HepG2 (cell line): Measurements from ENCODE around the gene DCP1B. TPM values are rescaled to one million over a fixed set of nuclear protein-coding genes. Genes with fewer than 3 reads are reported as not detected.

Experiments
- CBFB ChIP-seq: sonication (generic); formaldehyde crosslinking; IDR thresholded peaks from 2 replicates; pipeline ENCODE4 v1.4.0; 2020; ENCODE audit warnings: missing genetic modification reagents
- CBX1 ChIP-seq: IDR thresholded peaks from one replicate; pipeline ENCODE4 v1.6.1; 2016; ENCODE audit warnings: antibody characterized with exemption, low read depth
- FOSL2 ChIP-seq: sonication (generic); formaldehyde crosslinking; IDR thresholded peaks from 2 replicates; pipeline ENCODE4 v1.4.0; 2020; ENCODE audit warnings: missing genetic modification reagents
- HNF4G ChIP-seq, 2 experiments: sonication (generic) in 1 of 2; formaldehyde crosslinking in 1 of 2; IDR thresholded peaks; 2 replicates each; pipeline versions ENCODE4 v1.4.0 to v1.6.1; 2011 to 2020; ENCODE audit warnings: borderline replicate concordance in 2 of 2, low read depth in 2 of 2, mild to moderate bottlenecking in 2 of 2, low read length in 1 of 2, missing genetic modification reagents in 1 of 2, moderate library complexity in 1 of 2
- NFYB ChIP-seq: sonication (generic); formaldehyde crosslinking; IDR thresholded peaks from 2 replicates; pipeline ENCODE4 v1.4.0; 2020; ENCODE audit warnings: missing genetic modification reagents
- THAP11 ChIP-seq: IDR thresholded peaks from 2 replicates; pipeline ENCODE4 v1.6.1; 2016; ENCODE audit warnings: missing biosample characterization, missing genetic modification reagents
- TOPORS ChIP-seq: sonication (generic); formaldehyde crosslinking; IDR thresholded peaks from 2 replicates; pipeline ENCODE4 v1.8.0; 2023; ENCODE audit warnings: mild to moderate bottlenecking, missing genetic modification reagents
- XRCC5 ChIP-seq: fragments of 200-400 bp; formaldehyde crosslinking; optimal IDR thresholded peaks from 2 replicates; pipeline ENCODE3; 2017; ENCODE audit warnings: mild to moderate bottlenecking, low read length
- ZNF343 ChIP-seq: sonication (generic); formaldehyde crosslinking; IDR thresholded peaks from 2 replicates; pipeline ENCODE4 v1.4.0; 2020; ENCODE audit warnings: mild to moderate bottlenecking, missing genetic modification reagents
- ZNF589 ChIP-seq: sonication (generic); formaldehyde crosslinking; conservative IDR thresholded peaks from 2 replicates; pipeline ENCODE4 v1.8.0; 2022; ENCODE audit warnings: mild to moderate bottlenecking, moderate library complexity, missing genetic modification reagents
- ZNF670 ChIP-seq: sonication (generic); formaldehyde crosslinking; IDR thresholded peaks from 2 replicates; pipeline ENCODE4 v1.8.0; 2022; ENCODE audit warnings: mild to moderate bottlenecking, missing genetic modification reagents, borderline replicate concordance
- ZNF775 ChIP-seq: sonication (generic); formaldehyde crosslinking; IDR thresholded peaks from 2 replicates; pipeline ENCODE4 v1.4.0; 2020; ENCODE audit warnings: missing genetic modification reagents, mild to moderate bottlenecking, moderate library complexity, borderline replicate concordance
- polyA plus RNA-seq, 8 experiments: library from polyadenylated mRNA; depleted of rRNA in 3 of 8; stranded (reverse) in 7 of 8; unstranded in 1 of 8; fragments of >200 nt; fragmentation: Illumina TruSeq in 4 of 8; extraction: Trizol in 4 of 8; gene quantifications; 2 replicates each; pipeline versions ENCODE4 v1.2.1 to v1.2.3, GENCODE V29; 2011 to 2016; ENCODE audit warnings: low read depth in 4 of 8, missing spikeins in 1 of 8, mixed read lengths in 1 of 8; ENCODE audit not compliant: insufficient read depth in 1 of 8
- total RNA-seq, 5 experiments: library from RNA; depleted of rRNA; stranded (reverse); fragments of >200 nt; fragmentation: Illumina TruSeq; extraction: Trizol; gene quantifications; 2 replicates each; pipeline ENCODE4 v1.2.3, GENCODE V29; 2016; ENCODE audit warnings: low read depth in 1 of 5
- TF ChIP-seq, protein P1 (sequence below): sonication (generic); formaldehyde crosslinking; IDR thresholded peaks from 2 replicates; pipeline ENCODE4 v1.8.1; 2023; ENCODE audit warnings: mild to moderate bottlenecking, missing genetic modification reagents, borderline replicate concordance
- TF ChIP-seq, protein P2 (sequence below): sonication (generic); formaldehyde crosslinking; IDR thresholded peaks from 2 replicates; pipeline ENCODE4 v1.4.0; 2020; ENCODE audit warnings: missing genetic modification reagents
- TF ChIP-seq, protein P3 (sequence below): sonication (generic); formaldehyde crosslinking; conservative IDR thresholded peaks from 2 replicates; pipeline ENCODE4 v1.4.0; 2020; ENCODE audit warnings: missing genetic modification reagents
- TF ChIP-seq, protein P4 (sequence below): sonication (generic); formaldehyde crosslinking; IDR thresholded peaks from 2 replicates; pipeline ENCODE4 v1.5.1; 2020; ENCODE audit warnings: missing genetic modification reagents, mild to moderate bottlenecking, borderline replicate concordance
- TF ChIP-seq, protein P5 (sequence below): sonication (generic); formaldehyde crosslinking; IDR thresholded peaks from 2 replicates; pipeline ENCODE4 v1.5.0; 2020; ENCODE audit warnings: missing genetic modification reagents, mild to moderate bottlenecking, borderline replicate concordance
- TF ChIP-seq, protein P6 (sequence below): sonication (generic); formaldehyde crosslinking; IDR thresholded peaks from 2 replicates; pipeline ENCODE4 v1.8.0; 2022; ENCODE audit warnings: missing genetic modification reagents, mild to moderate bottlenecking, inconsistent platforms, borderline replicate concordance

Gene DCP1B
- total and polyA plus RNA-seq, 2 of the 13 experiments (the other 11 are each of a cell fraction or from before 2014, with no cell fraction given) = 11.4 to 27.2 TPM

DNA sequence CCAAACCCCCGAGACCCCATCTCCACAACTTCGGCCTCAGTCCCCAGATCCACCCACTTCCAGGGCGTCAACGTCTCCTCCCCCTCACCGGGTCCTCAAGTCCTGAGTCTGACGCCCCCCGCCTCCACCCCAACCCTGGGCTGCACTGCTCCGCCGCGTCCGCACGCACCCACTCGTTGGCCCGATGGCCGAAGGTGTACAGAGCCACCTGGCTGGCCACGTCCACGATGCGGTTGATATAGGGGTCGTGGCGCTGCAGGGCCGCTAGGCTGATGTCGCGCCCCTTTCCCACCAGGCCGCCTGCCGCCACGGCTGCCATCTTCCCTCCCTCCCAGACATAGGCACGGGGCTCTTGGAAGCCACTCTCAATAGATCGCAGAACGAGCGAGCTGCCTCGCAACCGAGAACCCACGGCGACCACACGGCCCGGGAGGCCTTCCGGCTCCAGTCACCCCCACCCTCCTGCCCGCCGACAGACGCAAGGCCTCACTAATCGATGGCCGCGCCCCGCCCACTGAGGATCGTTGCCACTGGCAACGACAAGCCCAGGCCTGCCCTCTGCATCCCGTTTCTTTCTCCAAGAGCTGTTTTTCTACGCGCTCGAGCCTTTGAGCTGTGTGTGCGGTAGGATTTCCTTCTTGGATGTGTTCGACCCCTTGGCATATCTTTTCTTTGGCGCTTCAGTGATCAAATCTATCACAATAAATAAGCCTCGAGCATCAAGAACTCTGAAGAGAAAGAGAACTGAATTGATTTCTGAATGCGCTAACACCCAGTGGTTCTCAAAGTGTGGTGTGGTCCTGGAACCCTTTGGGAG is at the start of gene DCP1B (continued):
- no peak for TF ChIP-seq ZNF775 (CRISPR knock-in tag)
- TF ChIP-seq NFYB (CRISPR knock-in tag) = 0 out of 2 replicates have a peak, but pooled peaks have one; percentile 30
- TF ChIP-seq TOPORS (CRISPR knock-in tag) = no peak
- TF ChIP-seq, protein P1, sequence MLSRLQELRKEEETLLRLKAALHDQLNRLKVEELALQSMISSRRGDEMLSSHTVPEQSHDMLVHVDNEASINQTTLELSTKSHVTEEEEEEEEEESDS = no peak
- TF ChIP-seq XRCC5 = peak; percentile 99
- peak; percentile 89 for TF ChIP-seq ZNF670
- TF ChIP-seq, protein P2, sequence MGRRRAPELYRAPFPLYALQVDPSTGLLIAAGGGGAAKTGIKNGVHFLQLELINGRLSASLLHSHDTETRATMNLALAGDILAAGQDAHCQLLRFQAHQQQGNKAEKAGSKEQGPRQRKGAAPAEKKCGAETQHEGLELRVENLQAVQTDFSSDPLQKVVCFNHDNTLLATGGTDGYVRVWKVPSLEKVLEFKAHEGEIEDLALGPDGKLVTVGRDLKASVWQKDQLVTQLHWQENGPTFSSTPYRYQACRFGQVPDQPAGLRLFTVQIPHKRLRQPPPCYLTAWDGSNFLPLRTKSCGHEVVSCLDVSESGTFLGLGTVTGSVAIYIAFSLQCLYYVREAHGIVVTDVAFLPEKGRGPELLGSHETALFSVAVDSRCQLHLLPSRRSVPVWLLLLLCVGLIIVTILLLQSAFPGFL = 0 out of 2 replicates have a peak, but pooled peaks have one; percentile 33
- TF ChIP-seq, protein P3, sequence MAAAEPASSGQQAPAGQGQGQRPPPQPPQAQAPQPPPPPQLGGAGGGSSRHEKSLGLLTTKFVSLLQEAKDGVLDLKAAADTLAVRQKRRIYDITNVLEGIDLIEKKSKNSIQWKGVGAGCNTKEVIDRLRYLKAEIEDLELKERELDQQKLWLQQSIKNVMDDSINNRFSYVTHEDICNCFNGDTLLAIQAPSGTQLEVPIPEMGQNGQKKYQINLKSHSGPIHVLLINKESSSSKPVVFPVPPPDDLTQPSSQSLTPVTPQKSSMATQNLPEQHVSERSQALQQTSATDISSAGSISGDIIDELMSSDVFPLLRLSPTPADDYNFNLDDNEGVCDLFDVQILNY (CRISPR knock-in tag) = no peak
- TF ChIP-seq ZNF589 (CRISPR knock-in tag) = no peak
- peak; percentile 48 for TF ChIP-seq CBX1
- peak; percentile 89 for TF ChIP-seq THAP11 (CRISPR knock-in tag)
- TF ChIP-seq, protein P4, sequence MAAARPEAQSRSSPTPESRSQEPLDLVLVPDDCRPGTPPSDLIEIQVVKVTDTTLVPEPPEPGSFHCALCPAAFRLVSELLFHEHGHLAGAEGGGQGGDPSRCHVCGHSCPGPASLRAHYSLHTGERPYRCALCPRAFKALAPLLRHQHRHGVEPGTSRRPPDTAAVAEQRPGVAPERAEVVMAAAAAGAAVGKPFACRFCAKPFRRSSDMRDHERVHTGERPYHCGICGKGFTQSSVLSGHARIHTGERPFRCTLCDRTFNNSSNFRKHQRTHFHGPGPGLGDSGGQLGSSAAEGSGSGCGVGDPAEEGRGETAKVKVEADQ (CRISPR knock-in tag) = peak; percentile 98
- TF ChIP-seq, protein P5, sequence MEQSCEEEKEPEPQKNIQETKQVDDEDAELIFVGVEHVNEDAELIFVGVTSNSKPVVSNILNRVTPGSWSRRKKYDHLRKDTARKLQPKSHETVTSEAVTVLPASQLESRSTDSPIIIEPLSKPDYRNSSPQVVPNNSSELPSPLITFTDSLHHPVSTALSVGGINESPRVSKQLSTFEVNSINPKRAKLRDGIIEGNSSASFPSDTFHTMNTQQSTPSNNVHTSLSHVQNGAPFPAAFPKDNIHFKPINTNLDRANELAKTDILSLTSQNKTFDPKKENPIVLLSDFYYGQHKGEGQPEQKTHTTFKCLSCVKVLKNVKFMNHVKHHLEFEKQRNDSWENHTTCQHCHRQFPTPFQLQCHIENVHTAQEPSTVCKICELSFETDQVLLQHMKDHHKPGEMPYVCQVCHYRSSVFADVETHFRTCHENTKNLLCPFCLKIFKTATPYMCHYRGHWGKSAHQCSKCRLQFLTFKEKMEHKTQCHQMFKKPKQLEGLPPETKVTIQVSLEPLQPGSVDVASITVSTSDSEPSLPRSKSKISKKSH (CRISPR knock-in tag) = no peak
- TF ChIP-seq, protein P6, sequence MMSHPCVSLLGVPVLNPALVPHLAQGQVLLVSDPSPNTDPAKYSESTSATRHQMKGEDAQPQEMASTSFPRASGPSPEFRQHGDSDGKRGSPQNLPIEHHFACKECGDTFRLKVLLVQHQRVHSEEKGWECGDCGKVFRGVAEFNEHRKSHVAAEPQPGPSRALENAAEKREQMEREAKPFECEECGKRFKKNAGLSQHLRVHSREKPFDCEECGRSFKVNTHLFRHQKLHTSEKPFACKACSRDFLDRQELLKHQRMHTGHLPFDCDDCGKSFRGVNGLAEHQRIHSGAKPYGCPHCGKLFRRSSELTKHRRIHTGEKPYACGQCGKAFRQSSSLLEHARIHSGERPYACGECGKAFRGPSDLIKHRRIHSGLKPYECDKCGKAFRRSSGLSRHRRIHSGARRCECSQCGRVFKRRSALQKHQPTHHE (CRISPR knock-in tag) = peak; percentile 75
- peak; percentile 86 for TF ChIP-seq CBFB (CRISPR knock-in tag)
- TF ChIP-seq ZNF343 (CRISPR knock-in tag) = peak; percentile 82; the same call in 1 of the 2 replicates
- TF ChIP-seq FOSL2 (CRISPR knock-in tag) = peak; percentile 61
- 0 out of 2 replicates have a peak, but pooled peaks have one; percentile 32 for TF ChIP-seq HNF4G (IDR thresholded peaks at IDR 0.05; ENCODE audit: borderline replicate concordance, low read depth, low read length)
- peak; percentile 70; the same call in 1 of the 2 replicates for TF ChIP-seq HNF4G (CRISPR knock-in tag; IDR thresholded peaks at IDR 0.05; ENCODE audit: borderline replicate concordance, low read depth)
